Ecto neural progenitor cell (in vitro differentiated cells): Measurements from ENCODE around the gene PTP4A1.

Source experiments
- DNase-seq: peaks from one replicate; pipeline ENCODE4 v3.0.0-alpha.2; 2018; ENCODE audit warnings: low spot score

PTP4A1 gene

GRCh38 chr6:63556369-63556768, 15.9 kb upstream of the PTP4A1 start:
- no peak for DNase-seq

- no peak for DNase-seq
Measured at GRCh38 chr6:63558278-63558677, 14.0 kb upstream of the PTP4A1 start.

- no peak for DNase-seq
Measured at GRCh38 chr6:63560801-63561287, 11.4 kb upstream of the PTP4A1 start.

- no peak for DNase-seq
Measured at GRCh38 chr6:63561288-63561687, 11.0 kb upstream of the PTP4A1 start.

- no peak for DNase-seq
Measured at GRCh38 chr6:63563235-63563634, 9.0 kb upstream of the PTP4A1 start.

GRCh38 chr6:63565058-63565726, 7.1 kb upstream of the PTP4A1 start:
- no peak for DNase-seq

- DNase-seq: no peak
Measured at GRCh38 chr6:63565727-63566596, 6.3 kb upstream of the PTP4A1 start.

- DNase-seq: no peak
Measured at GRCh38 chr6:63567966-63568365, 4.3 kb upstream of the PTP4A1 start.

- no peak for DNase-seq
Measured at GRCh38 chr6:63571361-63572043, 778 bp upstream of the PTP4A1 start.

GRCh38 chr6:63572747-63573075, 431 bp downstream of the PTP4A1 start:
- no peak for DNase-seq

GRCh38 chr6:63573076-63573898, 1.0 kb downstream of the PTP4A1 start:
- peak; percentile 83 for DNase-seq

GRCh38 chr6:63573899-63574553, 1.7 kb downstream of the PTP4A1 start:
- DNase-seq: peak; percentile 50

- DNase-seq: no peak
Measured at GRCh38 chr6:63574554-63574900, 2.2 kb downstream of the PTP4A1 start.

- DNase-seq: no peak
Measured at GRCh38 chr6:63576147-63576772, 4.0 kb downstream of the PTP4A1 start.

GRCh38 chr6:63576985-63577712, 4.9 kb downstream of the PTP4A1 start:
- no peak for DNase-seq

GRCh38 chr6:63578757-63579156, 6.5 kb downstream of the PTP4A1 start:
- no peak for DNase-seq

GRCh38 chr6:63579937-63580703, 7.8 kb downstream of the PTP4A1 start:
- no peak for DNase-seq

- no peak for DNase-seq
Measured at GRCh38 chr6:63580704-63580961, 8.4 kb downstream of the PTP4A1 start.

- DNase-seq: no peak
Measured at GRCh38 chr6:63581355-63582013, 9.2 kb downstream of the PTP4A1 start.
